Osteoblast (primary cell): ENCODE measurements around the gene RAF1. TPM values are rescaled to one million over a fixed set of nuclear protein-coding genes. Genes with fewer than 3 reads are reported as not detected.
"Not testable (repeated sequence)": the region's sequence is repeated elsewhere in the genome, so short reads cannot be mapped to it uniquely, and the experiment has no call there.

ENCODE experiments used
- DNase-seq: peaks from one replicate; pipeline ENCODE4 v3.0.0; 2011; ENCODE audit warnings: low spot score, mixed read lengths; ENCODE audit not compliant: insufficient read length; ENCODE audit errors: missing footprints
- H2AFZ ChIP-seq: 2 replicates; pipeline ENCODE4 v1.6.0; 2011; ENCODE audit warnings: mild to moderate bottlenecking, low read length
- H3K27ac ChIP-seq: 2 replicates; pipeline ENCODE4 v1.5.1; 2011; ENCODE audit warnings: mild to moderate bottlenecking, low read depth, low read length, moderate library complexity
- H3K27me3 ChIP-seq: 2 replicates; pipeline ENCODE4 v1.6.0; 2012; ENCODE audit warnings: mild to moderate bottlenecking, control low read depth, inconsistent platforms, low read length, moderate library complexity; ENCODE audit not compliant: insufficient read depth
- H3K36me3 ChIP-seq: 2 replicates; pipeline ENCODE4 v1.5.1; 2011; ENCODE audit warnings: mild to moderate bottlenecking, low read length, control low read depth, moderate library complexity; ENCODE audit not compliant: insufficient read depth
- H3K4me1 ChIP-seq: 2 replicates; pipeline ENCODE4 v1.5.1; 2011; ENCODE audit warnings: mild to moderate bottlenecking, low read length, control low read depth, moderate library complexity; ENCODE audit not compliant: insufficient read depth
- H3K4me2 ChIP-seq: 2 replicates; pipeline ENCODE4 v1.6.0; 2011; ENCODE audit warnings: mild to moderate bottlenecking, low read length; ENCODE audit not compliant: insufficient read depth
- H3K4me3 ChIP-seq: fragments of 200-600 bp; sonication (generic); 3 replicates; pipeline ENCODE4 v1.5.1; 2012; ENCODE audit warnings: mild to moderate bottlenecking, low read length, inconsistent platforms; ENCODE audit not compliant: insufficient read depth
- H3K79me2 ChIP-seq: 2 replicates; pipeline ENCODE4 v1.6.0; 2012; ENCODE audit warnings: mild to moderate bottlenecking, low read length, control low read depth, inconsistent platforms; ENCODE audit not compliant: insufficient read depth
- H3K9me3 ChIP-seq: 2 replicates; pipeline ENCODE4 v1.5.1; 2011; ENCODE audit warnings: low read depth, low read length, control low read depth
- H4K20me1 ChIP-seq: 2 replicates; pipeline ENCODE4 v1.6.0; 2012; ENCODE audit warnings: mild to moderate bottlenecking, low read length, control low read depth; ENCODE audit not compliant: insufficient read depth
- total RNA-seq: library from RNA; depleted of rRNA; stranded (reverse); fragments of >200 nt; gene quantifications from 2 replicates; pipeline ENCODE4 v1.2.3, GENCODE V29; 2012
- TF ChIP-seq, protein P1 (sequence below): IDR thresholded peaks from 2 replicates; pipeline ENCODE4 v1.5.1; 2011; ENCODE audit warnings: mild to moderate bottlenecking, low read depth, low read length, moderate library complexity; ENCODE audit errors: extremely low read depth

RAF1 gene
- total RNA-seq, 1 donor, result 118 TPM

GRCh38 chr3:12644331-12644937 lies 19.5 kb downstream of the RAF1 start:
- peaks cover 18% of the 10 kb centered on the region for H4K20me1 ChIP-seq
- H3K4me1 ChIP-seq, result peaks cover 44% of the 10 kb centered on the region
- no peaks in the 10 kb centered on the region for H3K9me3 ChIP-seq
- peak overlapping the region; percentile 73 for H3K4me2 ChIP-seq
- peak; percentile 86 for DNase-seq
- H3K4me3 ChIP-seq, result no peak overlapping the region
- H3K36me3 ChIP-seq, result no peaks in the 10 kb centered on the region
- TF ChIP-seq, protein P1, sequence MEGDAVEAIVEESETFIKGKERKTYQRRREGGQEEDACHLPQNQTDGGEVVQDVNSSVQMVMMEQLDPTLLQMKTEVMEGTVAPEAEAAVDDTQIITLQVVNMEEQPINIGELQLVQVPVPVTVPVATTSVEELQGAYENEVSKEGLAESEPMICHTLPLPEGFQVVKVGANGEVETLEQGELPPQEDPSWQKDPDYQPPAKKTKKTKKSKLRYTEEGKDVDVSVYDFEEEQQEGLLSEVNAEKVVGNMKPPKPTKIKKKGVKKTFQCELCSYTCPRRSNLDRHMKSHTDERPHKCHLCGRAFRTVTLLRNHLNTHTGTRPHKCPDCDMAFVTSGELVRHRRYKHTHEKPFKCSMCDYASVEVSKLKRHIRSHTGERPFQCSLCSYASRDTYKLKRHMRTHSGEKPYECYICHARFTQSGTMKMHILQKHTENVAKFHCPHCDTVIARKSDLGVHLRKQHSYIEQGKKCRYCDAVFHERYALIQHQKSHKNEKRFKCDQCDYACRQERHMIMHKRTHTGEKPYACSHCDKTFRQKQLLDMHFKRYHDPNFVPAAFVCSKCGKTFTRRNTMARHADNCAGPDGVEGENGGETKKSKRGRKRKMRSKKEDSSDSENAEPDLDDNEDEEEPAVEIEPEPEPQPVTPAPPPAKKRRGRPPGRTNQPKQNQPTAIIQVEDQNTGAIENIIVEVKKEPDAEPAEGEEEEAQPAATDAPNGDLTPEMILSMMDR, result no peak
- H3K79me2 ChIP-seq, result peaks cover 84% of the 10 kb centered on the region
- H2AFZ ChIP-seq, result no peak overlapping the region
- H3K27ac ChIP-seq, result peak overlapping the region; percentile 54
- H3K27me3 ChIP-seq, result no peaks in the 10 kb centered on the region

- no peaks in the 10 kb centered on the region for H3K27me3 ChIP-seq
- H3K27ac ChIP-seq, result peak overlapping the region; percentile 54
- H3K9me3 ChIP-seq, result no peaks in the 10 kb centered on the region
- H3K79me2 ChIP-seq, result peaks cover 82% of the 10 kb centered on the region
- peaks cover 44% of the 10 kb centered on the region for H3K4me1 ChIP-seq
- DNase-seq, result no peak
- H2AFZ ChIP-seq, result no peak overlapping the region
- H3K36me3 ChIP-seq, result no peaks in the 10 kb centered on the region
- TF ChIP-seq, protein P1, result no peak
- H3K4me2 ChIP-seq, result peak overlapping the region; percentile 73
- peaks cover 16% of the 10 kb centered on the region for H4K20me1 ChIP-seq
- no peak overlapping the region for H3K4me3 ChIP-seq
These were observed 20.2 kb downstream of the RAF1 start for GRCh38 chr3:12643724-12644123.

DNA sequence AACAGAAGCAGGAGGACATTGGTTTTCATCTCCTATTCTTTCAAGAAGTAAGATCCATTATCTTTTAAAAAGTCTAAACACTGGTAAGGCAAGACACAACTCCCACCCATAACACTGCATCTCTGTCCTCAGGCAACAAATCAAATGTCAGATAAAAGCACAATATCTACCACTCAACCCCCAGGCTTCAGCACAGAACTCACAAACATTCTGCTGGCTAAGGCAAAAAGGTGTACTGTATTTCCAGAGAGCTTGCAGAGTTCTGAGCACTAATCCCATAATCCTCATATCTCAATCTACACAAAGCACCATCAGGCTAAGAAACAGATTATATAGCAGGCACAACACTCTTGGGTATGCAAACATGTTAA lies 20.9 kb downstream of the RAF1 start:
- H3K79me2 ChIP-seq, result peaks cover 82% of the 10 kb centered on the region
- DNase-seq, result no peak
- H3K27me3 ChIP-seq, result no peaks in the 10 kb centered on the region
- H3K4me3 ChIP-seq, result no peak overlapping the region
- peaks cover 41% of the 10 kb centered on the region for H3K4me1 ChIP-seq
- H3K27ac ChIP-seq, result peak overlapping the region; percentile 65
- TF ChIP-seq, protein P1, result no peak
- peaks cover 18% of the 10 kb centered on the region for H4K20me1 ChIP-seq
- H3K36me3 ChIP-seq, result no peaks in the 10 kb centered on the region
- H2AFZ ChIP-seq, result no peak overlapping the region
- H3K4me2 ChIP-seq, result peak overlapping the region; percentile 49
- H3K9me3 ChIP-seq, result no peaks in the 10 kb centered on the region

DNA sequence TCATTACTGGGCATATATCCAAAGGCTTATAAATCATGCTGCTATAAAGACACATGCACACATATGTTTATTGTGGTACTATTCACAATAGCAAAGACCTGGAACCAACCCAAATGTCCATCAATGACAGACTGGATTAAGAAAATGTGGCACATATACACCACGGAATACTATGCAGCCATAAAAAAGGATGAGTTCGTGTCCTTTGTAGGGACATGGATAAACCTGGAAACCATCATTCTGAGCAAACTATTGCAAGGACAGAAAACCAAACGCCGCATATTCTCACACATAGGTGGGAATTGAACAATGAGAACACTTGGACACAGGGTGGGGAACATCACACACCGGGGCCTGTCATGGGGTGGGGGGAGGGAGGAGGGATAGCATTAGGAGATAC lies 23.1 kb downstream of the RAF1 start:
- peaks cover 27% of the 10 kb centered on the region for H4K20me1 ChIP-seq
- DNase-seq, H3K27ac ChIP-seq, H3K36me3 ChIP-seq, H2AFZ ChIP-seq, H3K4me2 ChIP-seq, H3K27me3 ChIP-seq, H3K4me3 ChIP-seq, H3K9me3 ChIP-seq: not testable (repeated sequence)
- peaks cover 36% of the 10 kb centered on the region for H3K4me1 ChIP-seq
- peaks cover 81% of the 10 kb centered on the region for H3K79me2 ChIP-seq
